ENCODE data around the gene KAZALD1.

Gene KAZALD1

GRCh38 chr10:101021239-101021638, 40.5 kb upstream of the KAZALD1 start (continued):
- TF ChIP-seq ZNF549 (tag by site-specific recombination; IDR thresholded peaks at IDR 0.05) (no peak), ZNF426 (tag by site-specific recombination; IDR thresholded peaks at IDR 0.05) (no peak)
- TF ChIP-seq, protein P1, sequence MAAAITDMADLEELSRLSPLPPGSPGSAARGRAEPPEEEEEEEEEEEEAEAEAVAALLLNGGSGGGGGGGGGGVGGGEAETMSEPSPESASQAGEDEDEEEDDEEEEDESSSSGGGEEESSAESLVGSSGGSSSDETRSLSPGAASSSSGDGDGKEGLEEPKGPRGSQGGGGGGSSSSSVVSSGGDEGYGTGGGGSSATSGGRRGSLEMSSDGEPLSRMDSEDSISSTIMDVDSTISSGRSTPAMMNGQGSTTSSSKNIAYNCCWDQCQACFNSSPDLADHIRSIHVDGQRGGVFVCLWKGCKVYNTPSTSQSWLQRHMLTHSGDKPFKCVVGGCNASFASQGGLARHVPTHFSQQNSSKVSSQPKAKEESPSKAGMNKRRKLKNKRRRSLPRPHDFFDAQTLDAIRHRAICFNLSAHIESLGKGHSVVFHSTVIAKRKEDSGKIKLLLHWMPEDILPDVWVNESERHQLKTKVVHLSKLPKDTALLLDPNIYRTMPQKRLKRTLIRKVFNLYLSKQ (tag by site-specific recombination; IDR thresholded peaks at IDR 0.05; ENCODE audit: borderline replicate concordance), result no peak

GRCh38 chr10:101021692-101022251, 40.0 kb upstream of the KAZALD1 start:
- Histone ChIP-seq H3K36me3 (ENCODE audit: control insufficient read depth in 2 of 2, insufficient read depth in 1 of 2, low read length in 2 of 2) (no peaks in the 10 kb centered on the region), H3K9me3 (ENCODE audit: control insufficient read depth, insufficient read depth, low read depth, low read length) (no peaks in the 10 kb centered on the region), H3K4me3 (ENCODE audit: low read depth, low read length) (no peak overlapping the region), H3K4me1 (ENCODE audit: control insufficient read depth, insufficient read depth, low read length) (peaks cover under 1% of the 10 kb centered on the region), H3K27ac (ENCODE audit: extremely low read depth, low read depth, low read length) (no peak overlapping the region)
- POLR2A ChIA-PET, result interaction anchor here (1.2 kb wide), 1 partner anchor 9 kb away, joined by 3 read pairs; the partner anchor contains the start of genes PDZD7 and SFXN3
- CTCF ChIA-PET, result no interaction called here
- TF ChIP-seq HOXA7 (CRISPR knock-in tag; IDR thresholded peaks at IDR 0.05; ENCODE audit: borderline replicate concordance) (no peak), ZFP41 (tag by site-specific recombination; IDR thresholded peaks at IDR 0.05; ENCODE audit: borderline replicate concordance) (no peak), TCF7L2 (IDR thresholded peaks at IDR 0.05; ENCODE audit: borderline replicate concordance, low read depth, low read length) (no peak), ZNF202 (tag by site-specific recombination; IDR thresholded peaks at IDR 0.05; ENCODE audit: borderline replicate concordance) (no peak), ZNF148 (tag by site-specific recombination; IDR thresholded peaks at IDR 0.05; ENCODE audit: borderline replicate concordance) (no peak), PRDM10 (tag by site-specific recombination; IDR thresholded peaks at IDR 0.05) (no peak), ZNF791 (tag by site-specific recombination; IDR thresholded peaks at IDR 0.05) (no peak), ZSCAN4 (tag by site-specific recombination; IDR thresholded peaks at IDR 0.05) (no peak), GLI2 (tag by site-specific recombination; IDR thresholded peaks at IDR 0.05; ENCODE audit: borderline replicate concordance, low read depth) (no peak), ZSCAN23 (tag by site-specific recombination; IDR thresholded peaks at IDR 0.05) (no peak), ZNF510 (tag by site-specific recombination; IDR thresholded peaks at IDR 0.05; ENCODE audit: insufficient replicate concordance) (no peak), MZF1 (tag by site-specific recombination; IDR thresholded peaks at IDR 0.05; ENCODE audit: borderline replicate concordance) (no peak), ZNF704 (tag by site-specific recombination; IDR thresholded peaks at IDR 0.05) (no peak)
- TF ChIP-seq, protein P2, sequence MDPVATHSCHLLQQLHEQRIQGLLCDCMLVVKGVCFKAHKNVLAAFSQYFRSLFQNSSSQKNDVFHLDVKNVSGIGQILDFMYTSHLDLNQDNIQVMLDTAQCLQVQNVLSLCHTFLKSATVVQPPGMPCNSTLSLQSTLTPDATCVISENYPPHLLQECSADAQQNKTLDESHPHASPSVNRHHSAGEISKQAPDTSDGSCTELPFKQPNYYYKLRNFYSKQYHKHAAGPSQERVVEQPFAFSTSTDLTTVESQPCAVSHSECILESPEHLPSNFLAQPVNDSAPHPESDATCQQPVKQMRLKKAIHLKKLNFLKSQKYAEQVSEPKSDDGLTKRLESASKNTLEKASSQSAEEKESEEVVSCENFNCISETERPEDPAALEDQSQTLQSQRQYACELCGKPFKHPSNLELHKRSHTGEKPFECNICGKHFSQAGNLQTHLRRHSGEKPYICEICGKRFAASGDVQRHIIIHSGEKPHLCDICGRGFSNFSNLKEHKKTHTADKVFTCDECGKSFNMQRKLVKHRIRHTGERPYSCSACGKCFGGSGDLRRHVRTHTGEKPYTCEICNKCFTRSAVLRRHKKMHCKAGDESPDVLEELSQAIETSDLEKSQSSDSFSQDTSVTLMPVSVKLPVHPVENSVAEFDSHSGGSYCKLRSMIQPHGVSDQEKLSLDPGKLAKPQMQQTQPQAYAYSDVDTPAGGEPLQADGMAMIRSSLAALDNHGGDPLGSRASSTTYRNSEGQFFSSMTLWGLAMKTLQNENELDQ (tag by site-specific recombination; IDR thresholded peaks at IDR 0.05; ENCODE audit: low read depth), result no peak
- TF ChIP-seq, protein P3, sequence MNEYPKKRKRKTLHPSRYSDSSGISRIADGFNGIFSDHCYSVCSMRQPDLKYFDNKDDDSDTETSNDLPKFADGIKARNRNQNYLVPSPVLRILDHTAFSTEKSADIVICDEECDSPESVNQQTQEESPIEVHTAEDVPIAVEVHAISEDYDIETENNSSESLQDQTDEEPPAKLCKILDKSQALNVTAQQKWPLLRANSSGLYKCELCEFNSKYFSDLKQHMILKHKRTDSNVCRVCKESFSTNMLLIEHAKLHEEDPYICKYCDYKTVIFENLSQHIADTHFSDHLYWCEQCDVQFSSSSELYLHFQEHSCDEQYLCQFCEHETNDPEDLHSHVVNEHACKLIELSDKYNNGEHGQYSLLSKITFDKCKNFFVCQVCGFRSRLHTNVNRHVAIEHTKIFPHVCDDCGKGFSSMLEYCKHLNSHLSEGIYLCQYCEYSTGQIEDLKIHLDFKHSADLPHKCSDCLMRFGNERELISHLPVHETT (tag by site-specific recombination; IDR thresholded peaks at IDR 0.05), result no peak

Data from HEK293 (cell line).